ENCODE data around the gene FCN2.

DNA sequence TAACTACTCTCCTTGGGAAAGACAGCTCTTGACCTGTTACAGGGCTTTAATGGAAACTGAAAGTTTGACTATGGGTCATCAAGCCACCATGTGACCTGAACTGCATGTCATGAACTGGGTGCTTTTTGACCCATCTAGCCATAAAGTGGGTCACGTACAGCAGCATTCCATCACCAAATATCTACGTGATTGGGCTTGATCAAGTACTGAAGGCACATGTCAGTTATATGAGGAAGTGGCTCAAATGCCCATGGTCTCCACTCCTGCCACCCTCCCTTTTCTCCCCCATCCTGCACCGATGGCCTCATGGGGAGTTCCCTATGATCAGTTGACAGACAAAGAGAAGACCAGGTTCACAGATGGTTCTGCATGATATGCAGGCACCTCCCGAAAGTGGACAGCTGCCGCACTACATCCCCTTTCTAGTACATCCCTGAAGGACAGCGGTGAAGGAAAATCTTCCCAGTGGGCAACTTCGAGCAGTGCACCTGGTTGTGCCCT, 44.5 kb downstream of the FCN2 start:
- no peak for TF ChIP-seq CTCF (IDR thresholded peaks at IDR 0.05)
- no peak for TF ChIP-seq ZFX (IDR thresholded peaks at IDR 0.05; ENCODE audit: borderline replicate concordance)
